ENCODE data around the gene CHST5. TPM values are rescaled to one million over a fixed set of nuclear protein-coding genes. Genes with fewer than 3 reads are reported as not detected.
"Not testable (repeated sequence)": the region's sequence is repeated elsewhere in the genome, so short reads cannot be mapped to it uniquely, and the experiment has no call there.

CHST5 gene
- total RNA-seq, 2 experiments from 2014 or later, result not detected

GRCh38 chr16:75519175-75519574 is 16.7 kb downstream of the CHST5 start:
- ATAC-seq (ENCODE audit: low read depth) (no peak), DNase-seq (no peak)
- Mint-ChIP-seq H3K27ac (no peak overlapping the region), H3K36me3 (no peaks in the 10 kb centered on the region), H3K4me3 (no peak overlapping the region), H3K4me1 (peaks cover 8% of the 10 kb centered on the region), H3K9me3 (no peaks in the 10 kb centered on the region), H3K27me3 (peaks cover 3% of the 10 kb centered on the region)
- POLR2A ChIA-PET, result interaction anchor here (1.2 kb wide), 1 partner anchor 37 kb away, joined by 4 read pairs; the partner anchor contains the start of gene TMEM231

- Mint-ChIP-seq H3K4me3 (peak overlapping the region; percentile 80), H3K27ac (peak overlapping the region; percentile 56)
- DNase-seq (peak; percentile 67), ATAC-seq (ENCODE audit: low read depth) (peak; percentile 28)
- not testable (repeated sequence) for H3K9me3 Mint-ChIP-seq, H3K27me3 Mint-ChIP-seq, H3K36me3 Mint-ChIP-seq, H3K4me1 Mint-ChIP-seq
- POLR2A ChIA-PET, result interaction anchor here (0.6 to 2.0 kb wide), 6 partner anchors 21 to 248 kb away, joined by 3 to 19 read pairs (median 8); partner anchors contain the start of genes ADAT1, CFDP1, CHST6 and KARS1
Observed at GRCh38 chr16:75516189-75516966, 19.5 kb downstream of the CHST5 start.

GRCh38 chr16:75514296-75514695 is 21.6 kb downstream of the CHST5 start:
- Mint-ChIP-seq H3K4me3 (no peak overlapping the region), H3K4me1 (peaks cover 8% of the 10 kb centered on the region), H3K27me3 (peaks cover 3% of the 10 kb centered on the region), H3K27ac (no peak overlapping the region), H3K36me3 (no peaks in the 10 kb centered on the region), H3K9me3 (no peaks in the 10 kb centered on the region)
- ATAC-seq (ENCODE audit: low read depth) (no peak), DNase-seq (no peak)
- POLR2A ChIA-PET, result no interaction called here

GRCh38 chr16:75506574-75506973 is 29.3 kb downstream of the CHST5 start:
- DNase-seq (no peak), ATAC-seq (ENCODE audit: low read depth) (no peak)
- H3K4me3 Mint-ChIP-seq, result no peak overlapping the region
- H3K4me1 Mint-ChIP-seq, result no peaks in the 10 kb centered on the region
- no peak overlapping the region for H3K27ac Mint-ChIP-seq
- H3K27me3 Mint-ChIP-seq, result peaks cover 9% of the 10 kb centered on the region
- no peaks in the 10 kb centered on the region for H3K36me3 Mint-ChIP-seq
- POLR2A ChIA-PET, result no interaction called here
- H3K9me3 Mint-ChIP-seq, result no peaks in the 10 kb centered on the region

GRCh38 chr16:75506107-75506506 is 29.8 kb downstream of the CHST5 start:
- H3K36me3 Mint-ChIP-seq, result no peaks in the 10 kb centered on the region
- POLR2A ChIA-PET, result no interaction called here
- H3K4me1 Mint-ChIP-seq, result no peaks in the 10 kb centered on the region
- H3K27ac Mint-ChIP-seq, result no peak overlapping the region
- no peak overlapping the region for H3K4me3 Mint-ChIP-seq
- no peaks in the 10 kb centered on the region for H3K9me3 Mint-ChIP-seq
- ATAC-seq (ENCODE audit: low read depth), result no peak
- H3K27me3 Mint-ChIP-seq, result peaks cover 9% of the 10 kb centered on the region
- DNase-seq, result no peak

GRCh38 chr16:75503801-75504200 is 32.1 kb downstream of the CHST5 start:
- DNase-seq (no peak), ATAC-seq (ENCODE audit: low read depth) (no peak)
- H3K36me3 Mint-ChIP-seq, result no peaks in the 10 kb centered on the region
- no peaks in the 10 kb centered on the region for H3K9me3 Mint-ChIP-seq
- peaks cover 12% of the 10 kb centered on the region for H3K27me3 Mint-ChIP-seq
- no peak overlapping the region for H3K4me3 Mint-ChIP-seq
- H3K27ac Mint-ChIP-seq, result no peak overlapping the region
- POLR2A ChIA-PET, result no interaction called here
- no peaks in the 10 kb centered on the region for H3K4me1 Mint-ChIP-seq

- H3K27ac Mint-ChIP-seq, result no peak overlapping the region
- no peaks in the 10 kb centered on the region for H3K9me3 Mint-ChIP-seq
- H3K4me1 Mint-ChIP-seq, result no peaks in the 10 kb centered on the region
- H3K4me3 Mint-ChIP-seq, result no peak overlapping the region
- peaks cover 8% of the 10 kb centered on the region for H3K27me3 Mint-ChIP-seq
- POLR2A ChIA-PET, result no interaction called here
- DNase-seq, result no peak
- ATAC-seq (ENCODE audit: low read depth), result no peak
- no peaks in the 10 kb centered on the region for H3K36me3 Mint-ChIP-seq
Observed at GRCh38 chr16:75502916-75503605, 32.8 kb downstream of the CHST5 start.

- H3K9me3 Mint-ChIP-seq; ATAC-seq (ENCODE audit: low read depth); POLR2A ChIA-PET; H3K4me3 Mint-ChIP-seq; H3K27ac Mint-ChIP-seq; H3K36me3 Mint-ChIP-seq; H3K4me1 Mint-ChIP-seq; DNase-seq: not testable (repeated sequence)
- H3K27me3 Mint-ChIP-seq, result peaks cover 15% of the 10 kb centered on the region
Observed at GRCh38 chr16:75501820-75502219, 34.1 kb downstream of the CHST5 start.

GRCh38 chr16:75501359-75501758 is 34.5 kb downstream of the CHST5 start:
- POLR2A ChIA-PET, result no interaction called here

GRCh38 chr16:75498605-75499322 is 37.1 kb downstream of the CHST5 start:
- H3K36me3 Mint-ChIP-seq; H3K27ac Mint-ChIP-seq; H3K9me3 Mint-ChIP-seq; ATAC-seq (ENCODE audit: low read depth); H3K4me3 Mint-ChIP-seq; DNase-seq; POLR2A ChIA-PET; H3K4me1 Mint-ChIP-seq: not testable (repeated sequence)
- peaks cover 32% of the 10 kb centered on the region for H3K27me3 Mint-ChIP-seq

More at GRCh38 chr16:75501359-75501758, 34.5 kb downstream of the CHST5 start:
- Mint-ChIP-seq H3K36me3 (no peaks in the 10 kb centered on the region), H3K4me3 (no peak overlapping the region), H3K27me3 (peaks cover 17% of the 10 kb centered on the region), H3K27ac (no peak overlapping the region), H3K4me1 (no peaks in the 10 kb centered on the region), H3K9me3 (no peaks in the 10 kb centered on the region)
- DNase-seq (no peak), ATAC-seq (ENCODE audit: low read depth) (no peak)

GRCh38 chr16:75497558-75497957 is 38.4 kb downstream of the CHST5 start:
- Mint-ChIP-seq H3K9me3 (no peaks in the 10 kb centered on the region), H3K4me1 (peaks cover 3% of the 10 kb centered on the region), H3K27ac (no peak overlapping the region), H3K36me3 (no peaks in the 10 kb centered on the region), H3K4me3 (no peak overlapping the region), H3K27me3 (peaks cover 41% of the 10 kb centered on the region)
- no peak for DNase-seq
- POLR2A ChIA-PET, result no interaction called here
- ATAC-seq (ENCODE audit: low read depth), result no peak

GRCh38 chr16:75495076-75495674 is 40.7 kb downstream of the CHST5 start, which contains the start of gene CHST6:
TSS of gene CHST6 (minus strand) at chr16:75495441. CDS start at chr16:75479828, 15,613 bp downstream.
- Mint-ChIP-seq H3K4me1 (peaks cover 3% of the 10 kb centered on the region), H3K27ac (no peak within 1 kb of the TSS), H3K27me3 (peaks cover 38% of the 10 kb centered on the region), H3K4me3 (peak within 1 kb of the TSS; percentile 57), H3K9me3 (no peaks in the 10 kb centered on the region), H3K36me3 (no peaks in the 10 kb centered on the region)
- DNase-seq, result peak; percentile 50
- peak; percentile 73 for ATAC-seq (ENCODE audit: low read depth)
- POLR2A ChIA-PET, result interaction anchor here (0.5 to 0.7 kb wide), 2 partner anchors 15 to 21 kb away, joined by 3 to 4 read pairs; no protein-coding TSS in a partner anchor

- no peaks in the 10 kb centered on the region for H3K9me3 Mint-ChIP-seq
- no peak overlapping the region for H3K27ac Mint-ChIP-seq
- DNase-seq, result no peak
- POLR2A ChIA-PET, result interaction anchor here (0.5 kb wide), 1 partner anchor 15 kb away, joined by 4 read pairs; no protein-coding TSS in a partner anchor
- no peak for ATAC-seq (ENCODE audit: low read depth)
- peaks cover 38% of the 10 kb centered on the region for H3K27me3 Mint-ChIP-seq
- H3K4me1 Mint-ChIP-seq, result peaks cover 3% of the 10 kb centered on the region
- peak overlapping the region; percentile 57 for H3K4me3 Mint-ChIP-seq
- no peaks in the 10 kb centered on the region for H3K36me3 Mint-ChIP-seq
Observed at GRCh38 chr16:75494661-75495075, 41.2 kb downstream of the CHST5 start.
